Measurements from ENCODE around the gene SELL.

Gene SELL

DNA sequence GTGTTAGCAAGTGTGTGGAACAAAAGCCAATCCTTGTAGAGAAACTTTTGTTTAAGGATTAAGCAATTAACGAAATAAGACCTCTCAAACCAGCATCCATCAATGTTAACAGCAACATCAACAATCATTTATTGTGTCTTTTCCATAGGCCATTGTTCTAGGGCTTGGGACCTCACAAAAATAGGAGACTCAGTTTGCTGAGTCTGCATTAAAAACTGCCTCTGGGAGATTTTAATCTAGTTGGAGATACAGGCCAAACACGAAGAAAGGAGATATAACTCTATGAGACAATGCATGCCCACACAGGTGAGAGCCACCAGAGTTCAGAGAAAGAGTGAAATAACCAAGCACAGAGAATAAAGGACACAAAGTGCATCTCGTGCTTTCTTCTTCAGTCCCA is 67.1 kb downstream of the SELL start:
- Histone ChIP-seq H3K4me1 (ENCODE audit: control insufficient read depth, insufficient read depth, low read length) (no peaks in the 10 kb centered on the region), H3K9me3 (ENCODE audit: control insufficient read depth in 2 of 2, low read length in 2 of 2) (no peaks in the 10 kb centered on the region), H3K27ac (ENCODE audit: low read length) (no peak overlapping the region), H3K27me3 (ENCODE audit: control insufficient read depth in 1 of 2, insufficient read depth in 2 of 2, low read length in 2 of 2) (no peaks in the 10 kb centered on the region), H3K4me3 (ENCODE audit: low read length in 2 of 2) (no peak overlapping the region), H3K9ac (ENCODE audit: low read length in 2 of 2) (no peak overlapping the region), H3K36me3 (ENCODE audit: control insufficient read depth in 2 of 2, insufficient read depth in 2 of 2, low read length in 2 of 2) (no peaks in the 10 kb centered on the region)

Measured in stomach smooth muscle (tissue), 2 donors.